Calu3 (cell line): ENCODE measurements around the gene TBPL1. TPM values are rescaled to one million over a fixed set of nuclear protein-coding genes. Genes with fewer than 3 reads are reported as not detected.

Experiments
- BruUV-seq: library from RNA; stranded (reverse); fragments of 400-500 nt; replicated peaks from 2 replicates; lab custom pipeline; 2021; lab: Mats Ljungman, UMichigan
- CTCF ChIA-PET: fragments of 300-600 bp; sonication (Branson Sonifier 250); formaldehyde crosslinking; loops from one replicate; lab custom pipeline; 2022; ENCODE audit warnings: antibody characterized with exemption; lab: Charles Lee
- DNase-seq: peaks from one replicate; pipeline ENCODE4 v3.0.0; 2022
- H3K27ac Mint-ChIP-seq: one replicate; pipeline ENCODE4 v1.8.0; 2022; ENCODE audit warnings: mixed read lengths; ENCODE audit not compliant: unreplicated experiment
- H3K27me3 Mint-ChIP-seq: one replicate; pipeline ENCODE4 v1.8.0; 2022; ENCODE audit warnings: mixed read lengths; ENCODE audit not compliant: unreplicated experiment
- H3K36me3 Mint-ChIP-seq: one replicate; pipeline ENCODE4 v1.8.0; 2022; ENCODE audit warnings: mild to moderate bottlenecking, moderate library complexity, mixed read lengths; ENCODE audit not compliant: insufficient read depth, unreplicated experiment
- H3K4me1 Mint-ChIP-seq: one replicate; pipeline ENCODE4 v1.8.0; 2022; ENCODE audit warnings: mild to moderate bottlenecking, low read depth, mixed read lengths; ENCODE audit not compliant: unreplicated experiment
- H3K4me3 Mint-ChIP-seq: one replicate; pipeline ENCODE4 v1.8.0; 2022; ENCODE audit warnings: mild to moderate bottlenecking, low read depth, moderate library complexity, mixed read lengths; ENCODE audit not compliant: unreplicated experiment
- H3K9me3 Mint-ChIP-seq: one replicate; pipeline ENCODE4 v1.8.0; 2022; ENCODE audit warnings: low read depth, mixed read lengths; ENCODE audit not compliant: unreplicated experiment
- intact Hi-C: fragments of 100-400 bp; cut with micrococcal nuclease; formaldehyde crosslinking; loops from one replicate; pipeline ENCODE4 v1.10.0; 2022; ENCODE audit not compliant: unreplicated experiment
- total RNA-seq: library from RNA; stranded (reverse); gene quantifications from 2 replicates; pipeline ENCODE4 v1.2.3, GENCODE V29; 2022
- TF ChIP-seq, protein P1 (sequence below): fragments of 200-600 bp; IDR thresholded peaks from one replicate; pipeline ENCODE4 v1.8.0; 2022; ENCODE audit warnings: antibody characterized with exemption; ENCODE audit not compliant: unreplicated experiment

Gene TBPL1
- total RNA-seq, 1 experiment from 2014 or later, result 31.5 TPM

GRCh38 chr6:134039116-134039515 lies 86.1 kb downstream of the TBPL1 start:
- H3K9me3 Mint-ChIP-seq, result peaks cover 6% of the 10 kb centered on the region
- CTCF ChIA-PET, result no interaction called here

More at GRCh38 chr6:134039116-134039515, 86.1 kb downstream of the TBPL1 start:
- Mint-ChIP-seq H3K4me3 (no peak overlapping the region), H3K27ac (peak overlapping the region; percentile 2), H3K4me1 (peaks cover 57% of the 10 kb centered on the region), H3K36me3 (peaks cover 29% of the 10 kb centered on the region), H3K27me3 (no peaks in the 10 kb centered on the region)
- BruUV-seq, result no TSS peak
- TF ChIP-seq, protein P1, sequence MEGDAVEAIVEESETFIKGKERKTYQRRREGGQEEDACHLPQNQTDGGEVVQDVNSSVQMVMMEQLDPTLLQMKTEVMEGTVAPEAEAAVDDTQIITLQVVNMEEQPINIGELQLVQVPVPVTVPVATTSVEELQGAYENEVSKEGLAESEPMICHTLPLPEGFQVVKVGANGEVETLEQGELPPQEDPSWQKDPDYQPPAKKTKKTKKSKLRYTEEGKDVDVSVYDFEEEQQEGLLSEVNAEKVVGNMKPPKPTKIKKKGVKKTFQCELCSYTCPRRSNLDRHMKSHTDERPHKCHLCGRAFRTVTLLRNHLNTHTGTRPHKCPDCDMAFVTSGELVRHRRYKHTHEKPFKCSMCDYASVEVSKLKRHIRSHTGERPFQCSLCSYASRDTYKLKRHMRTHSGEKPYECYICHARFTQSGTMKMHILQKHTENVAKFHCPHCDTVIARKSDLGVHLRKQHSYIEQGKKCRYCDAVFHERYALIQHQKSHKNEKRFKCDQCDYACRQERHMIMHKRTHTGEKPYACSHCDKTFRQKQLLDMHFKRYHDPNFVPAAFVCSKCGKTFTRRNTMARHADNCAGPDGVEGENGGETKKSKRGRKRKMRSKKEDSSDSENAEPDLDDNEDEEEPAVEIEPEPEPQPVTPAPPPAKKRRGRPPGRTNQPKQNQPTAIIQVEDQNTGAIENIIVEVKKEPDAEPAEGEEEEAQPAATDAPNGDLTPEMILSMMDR, result no peak
- DNase-seq, result no peak
- intact Hi-C loops, result no loop called here

Other genes with a start within 250 kb of the TBPL1 start
- not detected in 2 replicates for gene TCF21, start 64.1 kb upstream of the TBPL1 start, total RNA-seq
- 12.7 and 15.8 TPM in 2 replicates for gene SLC2A12, start 99.4 kb downstream of the TBPL1 start, total RNA-seq